ENCODE measurements around the gene MAP1LC3B. TPM values are rescaled to one million over a fixed set of nuclear protein-coding genes. Genes with fewer than 3 reads are reported as not detected.
"Not testable (repeated sequence)": the region's sequence is repeated elsewhere in the genome, so short reads cannot be mapped to it uniquely, and the experiment has no call there.

Gene MAP1LC3B
- total RNA-seq, 1 donor from 2014 or later = 141 TPM

DNA sequence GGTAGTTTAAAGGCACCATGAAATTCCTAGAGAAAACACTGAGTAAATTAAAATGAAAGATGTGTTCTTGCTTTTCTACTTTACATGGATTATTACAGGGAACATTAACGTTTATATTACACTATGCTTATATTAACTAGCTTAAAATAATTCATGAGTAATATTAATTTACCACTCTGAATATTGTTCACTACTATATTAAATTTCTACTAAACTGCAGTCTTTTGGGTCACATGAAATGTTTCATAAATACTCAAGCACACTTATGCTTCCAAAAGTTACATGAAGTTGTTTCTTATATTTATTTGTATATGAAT, 3.4 kb upstream of the MAP1LC3B start:
- peak overlapping the region; percentile 96 for H3K27ac Mint-ChIP-seq (ENCODE audit: unreplicated experiment)
- TF ChIP-seq, protein P1, sequence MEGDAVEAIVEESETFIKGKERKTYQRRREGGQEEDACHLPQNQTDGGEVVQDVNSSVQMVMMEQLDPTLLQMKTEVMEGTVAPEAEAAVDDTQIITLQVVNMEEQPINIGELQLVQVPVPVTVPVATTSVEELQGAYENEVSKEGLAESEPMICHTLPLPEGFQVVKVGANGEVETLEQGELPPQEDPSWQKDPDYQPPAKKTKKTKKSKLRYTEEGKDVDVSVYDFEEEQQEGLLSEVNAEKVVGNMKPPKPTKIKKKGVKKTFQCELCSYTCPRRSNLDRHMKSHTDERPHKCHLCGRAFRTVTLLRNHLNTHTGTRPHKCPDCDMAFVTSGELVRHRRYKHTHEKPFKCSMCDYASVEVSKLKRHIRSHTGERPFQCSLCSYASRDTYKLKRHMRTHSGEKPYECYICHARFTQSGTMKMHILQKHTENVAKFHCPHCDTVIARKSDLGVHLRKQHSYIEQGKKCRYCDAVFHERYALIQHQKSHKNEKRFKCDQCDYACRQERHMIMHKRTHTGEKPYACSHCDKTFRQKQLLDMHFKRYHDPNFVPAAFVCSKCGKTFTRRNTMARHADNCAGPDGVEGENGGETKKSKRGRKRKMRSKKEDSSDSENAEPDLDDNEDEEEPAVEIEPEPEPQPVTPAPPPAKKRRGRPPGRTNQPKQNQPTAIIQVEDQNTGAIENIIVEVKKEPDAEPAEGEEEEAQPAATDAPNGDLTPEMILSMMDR (IDR thresholded peaks at IDR 0.05) = no peak
- peak overlapping the region; percentile 56 for H3K4me3 Mint-ChIP-seq (ENCODE audit: unreplicated experiment)
- no peaks in the 10 kb centered on the region for H3K27me3 Mint-ChIP-seq (ENCODE audit: unreplicated experiment)
- peaks cover 39% of the 10 kb centered on the region for H3K4me1 Mint-ChIP-seq (ENCODE audit: unreplicated experiment)
- no peaks in the 10 kb centered on the region for H3K9me3 Mint-ChIP-seq (ENCODE audit: unreplicated experiment)
- DNase-seq (ENCODE audit: extremely low spot score, unreplicated experiment) = no peak
- no peaks in the 10 kb centered on the region for H3K36me3 Mint-ChIP-seq (ENCODE audit: unreplicated experiment)

DNA sequence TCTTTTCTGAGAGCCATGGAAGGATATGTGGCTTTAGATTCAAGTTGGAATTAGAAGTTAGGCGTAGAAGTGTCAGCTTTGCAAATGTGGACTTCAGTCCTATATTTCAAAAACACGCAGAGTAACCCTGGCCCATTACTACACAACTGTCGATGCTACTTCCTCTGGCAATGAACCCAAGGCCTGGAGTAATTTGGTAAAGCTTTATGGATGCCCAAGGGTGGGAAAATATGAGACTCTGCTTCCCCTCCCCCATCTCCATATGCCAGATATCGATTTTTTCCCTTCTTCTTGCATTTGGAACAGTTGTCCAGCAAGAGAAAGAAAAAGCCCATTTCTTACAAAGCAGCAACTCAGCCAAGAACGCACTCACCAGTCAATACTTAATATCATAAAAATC, 2.9 kb upstream of the MAP1LC3B start:
- Mint-ChIP-seq H3K36me3 (ENCODE audit: unreplicated experiment) (no peaks in the 10 kb centered on the region), H3K27me3 (ENCODE audit: unreplicated experiment) (no peaks in the 10 kb centered on the region), H3K4me1 (ENCODE audit: unreplicated experiment) (peaks cover 43% of the 10 kb centered on the region), H3K27ac (ENCODE audit: unreplicated experiment) (peak overlapping the region; percentile 96), H3K4me3 (ENCODE audit: unreplicated experiment) (no peak overlapping the region), H3K9me3 (ENCODE audit: unreplicated experiment) (no peaks in the 10 kb centered on the region)
- TF ChIP-seq, protein P1 (IDR thresholded peaks at IDR 0.05) = no peak
- no peak for DNase-seq (ENCODE audit: extremely low spot score, unreplicated experiment)

DNA sequence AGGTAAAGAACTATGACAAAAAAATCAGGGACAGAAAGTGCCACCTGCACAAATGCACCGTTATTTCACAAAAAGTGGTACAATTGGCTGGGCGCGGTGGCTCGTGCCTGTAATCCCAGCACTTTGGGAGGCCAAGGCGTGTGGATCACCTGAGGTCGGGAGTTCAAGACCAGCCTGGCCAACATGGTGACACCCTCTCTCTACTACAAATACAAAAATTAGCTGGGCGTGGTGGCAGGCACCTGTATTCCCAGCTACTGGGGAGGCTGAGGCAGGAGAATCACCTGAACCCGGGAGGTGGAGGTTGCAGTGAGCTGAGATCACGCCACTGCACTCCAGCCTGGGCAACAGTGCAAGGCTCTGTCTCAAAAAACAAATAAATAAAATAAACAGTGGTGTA, 2.2 kb upstream of the MAP1LC3B start:
- peak overlapping the region; percentile 96 for H3K27ac Mint-ChIP-seq (ENCODE audit: unreplicated experiment)
- not testable (repeated sequence) for H3K9me3 Mint-ChIP-seq (ENCODE audit: unreplicated experiment); H3K36me3 Mint-ChIP-seq (ENCODE audit: unreplicated experiment); DNase-seq (ENCODE audit: extremely low spot score, unreplicated experiment); H3K27me3 Mint-ChIP-seq (ENCODE audit: unreplicated experiment); H3K4me3 Mint-ChIP-seq (ENCODE audit: unreplicated experiment)
- H3K4me1 Mint-ChIP-seq (ENCODE audit: unreplicated experiment) = peaks cover 46% of the 10 kb centered on the region

DNA sequence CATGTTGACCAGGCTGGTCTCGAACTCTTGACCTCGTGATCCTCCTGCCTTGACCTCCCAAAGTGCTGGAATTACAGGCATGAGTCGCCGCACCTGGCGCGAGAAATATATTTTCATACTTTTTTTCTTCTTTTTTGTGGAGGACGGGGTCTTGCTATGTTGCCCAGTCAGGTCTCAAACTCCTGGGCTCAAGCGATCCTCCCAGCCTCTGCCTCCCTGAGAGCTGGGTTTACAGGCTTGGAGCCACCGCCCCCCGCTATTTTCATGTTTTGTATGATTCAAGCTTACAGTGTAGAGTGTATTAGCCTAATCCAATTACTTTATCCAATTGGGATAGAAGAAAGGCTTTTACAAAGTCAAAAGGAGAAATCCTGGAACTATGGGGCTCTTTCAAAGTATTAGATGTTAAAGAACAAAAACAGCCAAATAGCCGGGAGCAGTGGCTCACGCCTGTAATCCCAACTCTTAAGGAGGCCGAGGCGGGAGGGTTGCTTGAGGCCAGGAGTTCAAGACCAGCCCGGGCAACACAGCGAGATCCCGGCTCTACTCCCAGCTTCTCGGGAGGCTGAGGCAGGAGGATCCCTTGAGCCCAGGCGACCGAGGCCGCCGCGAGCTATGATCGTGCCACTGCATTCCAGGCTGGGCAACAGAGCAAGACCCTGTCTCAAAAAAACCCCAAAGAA, 1.4 kb upstream of the MAP1LC3B start:
- Mint-ChIP-seq H3K4me3 (ENCODE audit: unreplicated experiment) (peak overlapping the region; percentile 76), H3K27me3 (ENCODE audit: unreplicated experiment) (no peaks in the 10 kb centered on the region), H3K4me1 (ENCODE audit: unreplicated experiment) (peaks cover 53% of the 10 kb centered on the region)

DNA sequence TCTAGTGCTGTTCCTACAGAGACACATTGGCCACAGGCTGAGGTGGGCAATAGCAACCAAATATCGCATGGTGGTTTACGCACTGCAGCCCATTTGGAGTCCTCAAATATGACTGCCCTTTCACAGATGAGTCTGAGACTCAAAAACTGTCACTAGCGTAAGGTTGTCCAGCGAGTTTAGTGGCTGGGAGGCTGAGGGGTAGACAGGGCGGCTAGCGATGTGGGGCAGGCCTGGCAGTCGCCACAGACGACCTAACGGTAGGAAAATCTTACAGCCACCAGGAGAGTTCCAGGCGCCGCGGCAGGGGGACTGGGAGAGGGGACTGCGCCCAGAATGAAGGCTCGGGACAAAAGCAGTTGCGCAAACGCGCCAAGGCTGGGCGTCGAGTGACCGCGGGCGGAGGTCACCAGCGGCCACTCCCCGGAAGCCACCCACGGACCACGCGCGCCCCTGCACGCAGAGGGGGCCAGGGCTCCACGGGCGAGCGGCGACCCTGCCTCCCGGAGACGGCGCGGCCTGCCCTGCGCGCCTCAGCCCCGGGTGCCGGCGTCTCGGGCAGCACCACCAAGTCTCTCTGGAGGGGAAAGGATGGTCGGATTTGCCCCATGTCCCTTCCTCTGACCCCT, 699 bp upstream of the MAP1LC3B start:
- Mint-ChIP-seq H3K4me3 (ENCODE audit: unreplicated experiment) (peak overlapping the region; percentile 76), H3K9me3 (ENCODE audit: unreplicated experiment) (no peaks in the 10 kb centered on the region), H3K27me3 (ENCODE audit: unreplicated experiment) (no peaks in the 10 kb centered on the region), H3K36me3 (ENCODE audit: unreplicated experiment) (no peaks in the 10 kb centered on the region), H3K4me1 (ENCODE audit: unreplicated experiment) (peaks cover 53% of the 10 kb centered on the region), H3K27ac (ENCODE audit: unreplicated experiment) (peak overlapping the region; percentile 92)
- no peak for DNase-seq (ENCODE audit: extremely low spot score, unreplicated experiment)
- TF ChIP-seq, protein P1 (IDR thresholded peaks at IDR 0.05) = no peak

More for the DNA sequence above, 1.4 kb upstream of the MAP1LC3B start:
- TF ChIP-seq, protein P1 (IDR thresholded peaks at IDR 0.05) = no peak
- Mint-ChIP-seq H3K27ac (ENCODE audit: unreplicated experiment) (peak overlapping the region; percentile 92), H3K36me3 (ENCODE audit: unreplicated experiment) (no peaks in the 10 kb centered on the region), H3K9me3 (ENCODE audit: unreplicated experiment) (no peaks in the 10 kb centered on the region)
- no peak for DNase-seq (ENCODE audit: extremely low spot score, unreplicated experiment)
